Measurements from ENCODE around the gene SUGCT.

GRCh38 chr7:40400525-40400924 lies 265.7 kb downstream of the SUGCT start:
- TF ChIP-seq EZH2 (conservative IDR thresholded peaks at IDR 0.05; ENCODE audit: low read depth, low read length) (no peak), HMG20B (CRISPR knock-in tag; conservative IDR thresholded peaks at IDR 0.05) (no peak)
